Astrocyte of the cerebellum (primary cell): ENCODE data around the gene BBS2.

Experiments
- DNase-seq: peaks from one replicate; pipeline ENCODE4 v3.0.0-alpha.2; 2011; ENCODE audit warnings: low read depth
- H3K4me3 ChIP-seq: 2 replicates; pipeline ENCODE4 v1.5.1; 2011; ENCODE audit warnings: mild to moderate bottlenecking, low read depth, low read length, moderate library complexity
- CTCF ChIP-seq: IDR thresholded peaks from 2 replicates; pipeline ENCODE4 v1.5.1; 2012; ENCODE audit warnings: low read length, low read depth, moderate library complexity, mild to moderate bottlenecking; ENCODE audit errors: missing control alignments
- in situ Hi-C: cut with HindIII; loops from 2 replicates; pipeline ENCODE4 v1.10.0; 2017; ENCODE audit warnings: low sequenced_read_pairs

Gene BBS2

GRCh38 chr16:56520251-56520577 lies 390 bp upstream of the BBS2 start:
- peak overlapping the region; percentile 91 for H3K4me3 ChIP-seq
- no peak for DNase-seq
- in situ Hi-C loops = no loop called here
- no peak for TF ChIP-seq CTCF

GRCh38 chr16:56518425-56518824 lies 1.4 kb downstream of the BBS2 start:
- H3K4me3 ChIP-seq = no peak overlapping the region
- no peak for TF ChIP-seq CTCF
- no peak for DNase-seq

GRCh38 chr16:56517206-56517605 lies 2.6 kb downstream of the BBS2 start:
- no peak overlapping the region for H3K4me3 ChIP-seq
- TF ChIP-seq CTCF = no peak
- DNase-seq = no peak
- in situ Hi-C loops = no loop called here

More at GRCh38 chr16:56518425-56518824, 1.4 kb downstream of the BBS2 start:
- in situ Hi-C loops = no loop called here

GRCh38 chr16:56515665-56516064 lies 4.2 kb downstream of the BBS2 start:
- in situ Hi-C loops = no loop called here
- no peak for TF ChIP-seq CTCF
- DNase-seq = no peak
- H3K4me3 ChIP-seq = no peak overlapping the region

- TF ChIP-seq CTCF = no peak
- in situ Hi-C loops = no loop called here
- no peak for DNase-seq
- no peak overlapping the region for H3K4me3 ChIP-seq
Measured at GRCh38 chr16:56514845-56515244, 5.0 kb downstream of the BBS2 start.

GRCh38 chr16:56513972-56514371 lies 5.9 kb downstream of the BBS2 start:
- no peak overlapping the region for H3K4me3 ChIP-seq
- in situ Hi-C loops = no loop called here
- peak; percentile 68 for TF ChIP-seq CTCF
- peak; percentile 47 for DNase-seq

GRCh38 chr16:56513091-56513490 lies 6.7 kb downstream of the BBS2 start:
- in situ Hi-C loops = no loop called here
- DNase-seq = no peak
- TF ChIP-seq CTCF = no peak
- no peak overlapping the region for H3K4me3 ChIP-seq
